HepG2 (cell line): ENCODE measurements around the gene APRT. TPM values are rescaled to one million over a fixed set of nuclear protein-coding genes. Genes with fewer than 3 reads are reported as not detected.

Source experiments
- ATAC-seq: fragments of 200-7000 bp; cut with Tn5 transposase; 3 replicates; pipeline ENCODE4 v1.9.1; 2020; ENCODE audit warnings: mild to moderate bottlenecking, moderate library complexity
- BruUV-seq: library from RNA; stranded (reverse); fragments of 400-500 nt; replicated peaks from 2 replicates; lab custom pipeline; 2021; lab: Mats Ljungman, UMichigan
- CTCF ChIA-PET: fragments of 300-600 bp; formaldehyde crosslinking; extraction: SDS; loops from one replicate; lab custom pipeline; 2021; ENCODE audit warnings: low total read pairs, inconsistent platforms, low intra/inter-chr PET ratio; lab: Yijun Ruan, JAX
- POLR2A ChIA-PET: fragments of 350-600 bp; sonication (Branson Sonifier 250); formaldehyde crosslinking; loops from one replicate; lab custom pipeline; 2020; ENCODE audit warnings: antibody characterized with exemption, inconsistent platforms; lab: Yijun Ruan, JAX
- DNase-seq: peaks from one replicate; pipeline ENCODE4 v3.0.0-alpha.2; 2015; ENCODE audit warnings: low spot score
- FAIRE-seq: peaks from 3 replicates; lab custom pipeline; 2011; peaks lifted over from hg19 to GRCh38; lab: Jason Lieb, UNC
- H2AFZ ChIP-seq: one replicate; pipeline ENCODE4 v1.6.1; 2011; ENCODE audit warnings: low read length, inconsistent platforms
- H3K27ac ChIP-seq: fragments of 300-600 bp; 3 replicates; pipeline ENCODE4 v1.8.0; 2011; ENCODE audit warnings: mixed run types, mild to moderate bottlenecking, mixed read lengths, low read length, inconsistent platforms; ENCODE audit not compliant: insufficient read depth; ENCODE audit errors: extremely low read length
- H3K27me3 ChIP-seq, 2 experiments: fragments of 200-600 bp in 1 of 2; 2 replicates in 1 of 2; 3 replicates in 1 of 2; pipeline versions ENCODE4 v1.6.0 to v1.8.0; 2011; ENCODE audit warnings: low read length in 2 of 2, mild to moderate bottlenecking in 2 of 2, moderate library complexity in 2 of 2, inconsistent platforms in 1 of 2; ENCODE audit not compliant: insufficient read depth in 2 of 2, control insufficient read depth in 1 of 2
- H3K36me3 ChIP-seq, 2 experiments: fragments of 200-600 bp in 1 of 2; replicated peaks in 1 of 2; 2 replicates in 1 of 2; 3 replicates in 1 of 2; pipeline versions ENCODE4 v1.5.1 to v1.8.0; 2011; ENCODE audit warnings: low read length in 2 of 2, inconsistent platforms in 1 of 2; ENCODE audit not compliant: insufficient read depth in 2 of 2, control insufficient read depth in 1 of 2
- H3K4me1 ChIP-seq: 2 replicates; pipeline ENCODE4 v1.5.1; 2012; ENCODE audit warnings: low read length, inconsistent platforms; ENCODE audit not compliant: insufficient read depth
- H3K4me2 ChIP-seq: 2 replicates; pipeline ENCODE4 v1.6.0; 2011; ENCODE audit warnings: low read depth, low read length, inconsistent platforms
- H3K4me3 ChIP-seq, 3 experiments: fragments of 200-600 bp in 1 of 3; sonication (generic), shearing (Covaris generic) in 1 of 3; replicated peaks in 1 of 3; 2 replicates each; pipeline ENCODE4 v1.5.1; 2011 to 2016; ENCODE audit warnings: low read length in 3 of 3, inconsistent platforms in 2 of 3, low read depth in 2 of 3, mild to moderate bottlenecking in 2 of 3, control low read depth in 1 of 3, mixed read lengths in 1 of 3; ENCODE audit not compliant: insufficient read depth in 1 of 3
- H3K79me2 ChIP-seq: one replicate; pipeline ENCODE4 v1.6.1; 2011; ENCODE audit warnings: low read length, inconsistent platforms; ENCODE audit not compliant: insufficient read depth
- H3K9ac ChIP-seq: 2 replicates; pipeline ENCODE4 v1.6.0; 2011; ENCODE audit warnings: mild to moderate bottlenecking, low read depth, low read length, inconsistent platforms; ENCODE audit not compliant: insufficient read depth
- H3K9me3 ChIP-seq: 2 replicates; pipeline ENCODE4 v1.5.1; 2012; ENCODE audit warnings: mild to moderate bottlenecking, low read length
- H4K20me1 ChIP-seq: 2 replicates; pipeline ENCODE4 v1.6.0; 2011; ENCODE audit warnings: inconsistent platforms, mild to moderate bottlenecking, low read length, moderate library complexity; ENCODE audit not compliant: insufficient read depth
- BORCS8-MEF2B ChIP-seq: sonication (generic); formaldehyde crosslinking; IDR thresholded peaks from 2 replicates; pipeline ENCODE4 v1.8.0; 2022; ENCODE audit warnings: mild to moderate bottlenecking, missing genetic modification reagents
- EEA1 ChIP-seq: sonication (generic); formaldehyde crosslinking; IDR thresholded peaks from 2 replicates; pipeline ENCODE4 v1.5.1; 2020; ENCODE audit warnings: mild to moderate bottlenecking, missing genetic modification reagents, borderline replicate concordance
- FOXA3 ChIP-seq: IDR thresholded peaks from 2 replicates; pipeline ENCODE4 v1.6.1; 2016; ENCODE audit warnings: missing genetic modification reagents, missing compliant biosample characterization
- MTA1 ChIP-seq: sonication (generic); formaldehyde crosslinking; IDR thresholded peaks from 2 replicates; pipeline ENCODE4 v1.4.0; 2020; ENCODE audit warnings: missing genetic modification reagents, mild to moderate bottlenecking, borderline replicate concordance
- PATZ1 ChIP-seq: sonication (generic); formaldehyde crosslinking; IDR thresholded peaks from 2 replicates; pipeline ENCODE4 v1.4.0; 2020; ENCODE audit warnings: missing genetic modification reagents
- POLR2A ChIP-seq, 2 experiments: IDR thresholded peaks; 2 replicates each; pipeline ENCODE4 v1.6.1; 2011; ENCODE audit warnings: low read depth in 2 of 2, low read length in 2 of 2, mild to moderate bottlenecking in 1 of 2, moderate library complexity in 1 of 2; ENCODE audit not compliant: insufficient read depth in 1 of 2
- POLR2G ChIP-seq: fragments of 200-400 bp; formaldehyde crosslinking; IDR thresholded peaks from 2 replicates; pipeline ENCODE4 v1.6.1; 2018; ENCODE audit warnings: mild to moderate bottlenecking, low read depth, low read length, moderate library complexity
- SRSF9 ChIP-seq: fragments of 200-400 bp; formaldehyde crosslinking; IDR thresholded peaks from 2 replicates; pipeline ENCODE4 v1.6.1; 2018; ENCODE audit warnings: borderline replicate concordance, mild to moderate bottlenecking, low read depth, low read length; ENCODE audit not compliant: insufficient read depth, poor library complexity, severe bottlenecking
- THAP7 ChIP-seq: sonication (generic); formaldehyde crosslinking; IDR thresholded peaks from 2 replicates; pipeline ENCODE4 v1.8.1; 2023; ENCODE audit warnings: mild to moderate bottlenecking, missing genetic modification reagents
- ZBTB7A ChIP-seq: sonication (generic); formaldehyde crosslinking; IDR thresholded peaks from 2 replicates; pipeline ENCODE4 v1.8.0; 2022; ENCODE audit warnings: mild to moderate bottlenecking, missing genetic modification reagents
- ZNF510 ChIP-seq: sonication (generic); formaldehyde crosslinking; IDR thresholded peaks from 2 replicates; pipeline ENCODE4 v1.4.0; 2020; ENCODE audit warnings: low read depth, mild to moderate bottlenecking, missing genetic modification reagents
- WGBS: methylation state at CpG from one replicate; pipeline ENCODE4 v1.1.6; 2017; ENCODE audit warnings: low lambda C conversion rate; 5-methylcytosine and 5-hydroxymethylcytosine counted together
- in situ Hi-C: cut with HindIII; loops from 2 replicates; pipeline ENCODE4 v1.10.0; 2017; ENCODE audit warnings: low pct_unique_long_range_greater_than_20kb; ENCODE audit not compliant: extremely low pct_ligation_motif_present
- intact Hi-C: fragments of 100-400 bp; cut with micrococcal nuclease; formaldehyde crosslinking; loops from one replicate; pipeline ENCODE4 v1.10.0; 2022; ENCODE audit not compliant: unreplicated experiment
- polyA plus RNA-seq, 8 experiments: library from polyadenylated mRNA; depleted of rRNA in 3 of 8; stranded (reverse) in 7 of 8; unstranded in 1 of 8; fragments of >200 nt; fragmentation: Illumina TruSeq in 4 of 8; extraction: Trizol in 4 of 8; gene quantifications; 2 replicates each; pipeline versions ENCODE4 v1.2.1 to v1.2.3, GENCODE V29; 2011 to 2016; ENCODE audit warnings: low read depth in 4 of 8, missing spikeins in 1 of 8, mixed read lengths in 1 of 8; ENCODE audit not compliant: insufficient read depth in 1 of 8
- total RNA-seq, 5 experiments: library from RNA; depleted of rRNA; stranded (reverse); fragments of >200 nt; fragmentation: Illumina TruSeq; extraction: Trizol; gene quantifications; 2 replicates each; pipeline ENCODE4 v1.2.3, GENCODE V29; 2016; ENCODE audit warnings: low read depth in 1 of 5
- TF ChIP-seq, protein P1 (sequence below): sonication (generic); formaldehyde crosslinking; IDR thresholded peaks from 2 replicates; pipeline ENCODE4 v1.8.1; 2023; ENCODE audit warnings: mild to moderate bottlenecking, missing genetic modification reagents
- TF ChIP-seq, protein P2 (sequence below): IDR thresholded peaks from 2 replicates; pipeline ENCODE4 v1.6.1; 2012; ENCODE audit warnings: inconsistent platforms

The APRT gene
- total and polyA plus RNA-seq, 2 of the 13 experiments (the other 11 are each of a cell fraction or from before 2014, with no cell fraction given), result 155 to 242 TPM

- peaks cover 33% of the 10 kb centered on the region for H3K79me2 ChIP-seq
- no peak overlapping the region for H3K4me2 ChIP-seq
Measured at GRCh38 chr16:88809068-88809675, 2.6 kb downstream of the APRT start.

More at GRCh38 chr16:88809068-88809675, 2.6 kb downstream of the APRT start:
- Histone ChIP-seq H4K20me1 (peaks cover 14% of the 10 kb centered on the region; the same call in 1 of the 2 replicates), H3K4me1 (peaks cover 41% of the 10 kb centered on the region), H3K27ac (peak overlapping the region; percentile 76), H3K36me3 (peaks cover 15 to 43% of the 10 kb centered on the region in 2 experiments), H2AFZ (no peak overlapping the region), H3K9me3 (no peaks in the 10 kb centered on the region), H3K27me3 (no peaks in the 10 kb centered on the region), H3K9ac (no peak overlapping the region), H3K4me3 (no peak overlapping the region)
- in situ Hi-C loops (no loop called here), intact Hi-C loops (no loop called here)
- WGBS, result 96% methylated on average over 10 of the region's 10 CpGs
- no peak for TF ChIP-seq THAP7 (CRISPR knock-in tag)
- peak; percentile 64 for TF ChIP-seq POLR2G
- TF ChIP-seq, protein P1, sequence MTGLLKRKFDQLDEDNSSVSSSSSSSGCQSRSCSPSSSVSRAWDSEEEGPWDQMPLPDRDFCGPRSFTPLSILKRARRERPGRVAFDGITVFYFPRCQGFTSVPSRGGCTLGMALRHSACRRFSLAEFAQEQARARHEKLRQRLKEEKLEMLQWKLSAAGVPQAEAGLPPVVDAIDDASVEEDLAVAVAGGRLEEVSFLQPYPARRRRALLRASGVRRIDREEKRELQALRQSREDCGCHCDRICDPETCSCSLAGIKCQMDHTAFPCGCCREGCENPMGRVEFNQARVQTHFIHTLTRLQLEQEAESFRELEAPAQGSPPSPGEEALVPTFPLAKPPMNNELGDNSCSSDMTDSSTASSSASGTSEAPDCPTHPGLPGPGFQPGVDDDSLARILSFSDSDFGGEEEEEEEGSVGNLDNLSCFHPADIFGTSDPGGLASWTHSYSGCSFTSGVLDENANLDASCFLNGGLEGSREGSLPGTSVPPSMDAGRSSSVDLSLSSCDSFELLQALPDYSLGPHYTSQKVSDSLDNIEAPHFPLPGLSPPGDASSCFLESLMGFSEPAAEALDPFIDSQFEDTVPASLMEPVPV (CRISPR knock-in tag), result 0 out of 2 replicates have a peak, but pooled peaks have one; percentile 23
- 0 out of 2 replicates have a peak, but pooled peaks have one; percentile 46 for TF ChIP-seq EEA1
- peak; percentile 7; the same call in 1 of the 2 replicates for TF ChIP-seq PATZ1 (CRISPR knock-in tag)
- TF ChIP-seq, protein P2, sequence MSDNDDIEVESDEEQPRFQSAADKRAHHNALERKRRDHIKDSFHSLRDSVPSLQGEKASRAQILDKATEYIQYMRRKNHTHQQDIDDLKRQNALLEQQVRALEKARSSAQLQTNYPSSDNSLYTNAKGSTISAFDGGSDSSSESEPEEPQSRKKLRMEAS, result 0 out of 2 replicates have a peak, but pooled peaks have one; percentile 6
- no peak for TF ChIP-seq FOXA3
- no peak for TF ChIP-seq ZNF510
- peak; percentile 49; the same call in 1 of the 2 replicates for TF ChIP-seq BORCS8-MEF2B (CRISPR knock-in tag)
- no peak for TF ChIP-seq SRSF9
- TF ChIP-seq MTA1 (CRISPR knock-in tag), result 0 out of 2 replicates have a peak, but pooled peaks have one; percentile 15
- TF ChIP-seq ZBTB7A, result 0 out of 2 replicates have a peak, but pooled peaks have one; percentile 12
- peak in 1 of 2 experiments; percentile 50; a peak in 1 of 4 replicates for TF ChIP-seq POLR2A (IDR thresholded peaks at IDR 0.05; ENCODE audit: insufficient read depth in 1 of 2, low read depth in 2 of 2, low read length in 2 of 2)
- CTCF ChIA-PET, result no interaction called here
- DNase-seq (no peak), ATAC-seq (no peak), FAIRE-seq (no peak)
- BruUV-seq, result no TSS peak
- POLR2A ChIA-PET, result interaction anchor here (0.8 to 4.9 kb wide), 5 partner anchors 26 to 362 kb away, joined by 3 to 36 read pairs (median 24); partner anchors contain the start of genes CDH15, GALNS, PIEZO1 and TRAPPC2L
